Stimulated activated CD8-positive, alpha-beta memory T cell treated with anti-CD3 and anti-CD28 coated beads, Interleukin-7, amount 100 ng/mL, for 1 hour (primary cell): Measurements from ENCODE around the gene STAT5B.
"Not testable (repeated sequence)": the region's sequence is repeated elsewhere in the genome, so short reads cannot be mapped to it uniquely, and the experiment has no call there.

Experiments used
- DNase-seq, 2 donors: peaks; one replicate each; pipeline ENCODE4 v3.0.0-alpha.2; 2020; ENCODE audit warnings: low read depth in 2 of 2

The STAT5B gene

GRCh38 chr17:42193969-42194899 is 82.0 kb downstream of the STAT5B start, which contains the start of gene GHDC:
Gene GHDC (minus strand): TSS chr17:42194494. CDS start chr17:42193581, 913 bp downstream.
- DNase-seq, result peak; percentile 54 to 61

GRCh38 chr17:42193216-42193968 is 82.8 kb downstream of the STAT5B start:
- no peak for DNase-seq

- DNase-seq, result no peak
These were observed 83.7 kb downstream of the STAT5B start for GRCh38 chr17:42192189-42193126.

GRCh38 chr17:42191275-42191608 is 84.9 kb downstream of the STAT5B start:
- DNase-seq, result no peak

GRCh38 chr17:42190491-42191274 is 85.5 kb downstream of the STAT5B start:
- DNase-seq, result no peak

- no peak for DNase-seq
These were observed 86.6 kb downstream of the STAT5B start for GRCh38 chr17:42189651-42189965.

GRCh38 chr17:42188749-42189650 is 87.2 kb downstream of the STAT5B start:
- DNase-seq, result no peak

- no peak for DNase-seq
These were observed 88.4 kb downstream of the STAT5B start for GRCh38 chr17:42187833-42188232.

- DNase-seq, result not testable (repeated sequence)
These were observed 90.0 kb downstream of the STAT5B start for GRCh38 chr17:42186191-42186590.

- DNase-seq, result no peak
These were observed 90.6 kb downstream of the STAT5B start for GRCh38 chr17:42185621-42185930.

GRCh38 chr17:42184713-42185620 is 91.2 kb downstream of the STAT5B start, which contains the start of gene HCRT:
Gene HCRT (minus strand): TSS chr17:42185452. CDS start chr17:42185365, 87 bp downstream.
- no peak for DNase-seq

GRCh38 chr17:42183741-42184711 is 92.2 kb downstream of the STAT5B start:
- peak; percentile 45 to 52 for DNase-seq

GRCh38 chr17:42182927-42183734 is 93.1 kb downstream of the STAT5B start:
- DNase-seq, result no peak

GRCh38 chr17:42181851-42182207 is 94.4 kb downstream of the STAT5B start:
- no peak for DNase-seq

GRCh38 chr17:42180922-42181850 is 95.0 kb downstream of the STAT5B start, which contains the start of gene KCNH4:
Gene KCNH4 (minus strand): TSS chr17:42181142. CDS start chr17:42180945, 197 bp downstream.
- peak; percentile 53 to 66 for DNase-seq
